Omental fat pad (tissue), 4 donors: ENCODE measurements around the gene CXCR4. TPM values are rescaled to one million over a fixed set of nuclear protein-coding genes. Genes with fewer than 3 reads are reported as not detected.

Experiments used
- ATAC-seq: fragments of 150-250 bp; one replicate; pipeline ENCODE4 v1.9.1; 2016; ENCODE audit warnings: mild to moderate bottlenecking, moderate library complexity; ENCODE audit not compliant: low FRiP score
- DNase-seq: peaks from one replicate; pipeline ENCODE4 v3.0.0-alpha.2; 2019; ENCODE audit warnings: low spot score
- CTCF ChIP-seq, 3 donors: fragments of 450-650 bp; IDR thresholded peaks; one replicate each; pipeline ENCODE4 v1.5.1; 2016 to 2017; ENCODE audit warnings: antibody characterized with exemption in 3 of 3, mild to moderate bottlenecking in 3 of 3, moderate library complexity in 2 of 3
- total RNA-seq, 4 donors: library from RNA; depleted of rRNA; stranded (reverse); fragments of >200 nt; gene quantifications; one replicate each; pipeline ENCODE4 v1.1.0, GENCODE V29; 2016

CXCR4 gene
- total RNA-seq, 4 donors from 2014 or later = 29.6 to 61.1 (median 37.8) TPM

- TF ChIP-seq CTCF (IDR thresholded peaks at IDR 0.05) = no peak
- no peak for DNase-seq
- no peak for ATAC-seq
Observed at GRCh38 chr2:136119717-136120675, 2.0 kb upstream of the CXCR4 start.

GRCh38 chr2:136118819-136119716 is 1.1 kb upstream of the CXCR4 start:
- no peak for TF ChIP-seq CTCF (IDR thresholded peaks at IDR 0.05)
- ATAC-seq = peak; percentile 27
- DNase-seq = no peak

- TF ChIP-seq CTCF (IDR thresholded peaks at IDR 0.05) = no peak
- peak; percentile 18 for ATAC-seq
- DNase-seq = no peak
Observed at GRCh38 chr2:136117391-136117841, 533 bp downstream of the CXCR4 start.

- no peak for ATAC-seq
Observed at GRCh38 chr2:136116813-136117390, 1.0 kb downstream of the CXCR4 start.

GRCh38 chr2:136116151-136116812 is 1.7 kb downstream of the CXCR4 start:
- ATAC-seq = no peak
- DNase-seq = no peak

More at GRCh38 chr2:136116813-136117390, 1.0 kb downstream of the CXCR4 start:
- TF ChIP-seq CTCF (IDR thresholded peaks at IDR 0.05) = no peak
- no peak for DNase-seq

More at GRCh38 chr2:136116151-136116812, 1.7 kb downstream of the CXCR4 start:
- TF ChIP-seq CTCF (IDR thresholded peaks at IDR 0.05) = no peak
